Measurements from ENCODE around the gene LIMA1. TPM values are rescaled to one million over a fixed set of nuclear protein-coding genes. Genes with fewer than 3 reads are reported as not detected.

Gene LIMA1
- total and polyA plus RNA-seq, 9 of the 15 experiments (the other 6 are each of a cell fraction or from before 2014, with no cell fraction given), result 20.2 to 37.8 (median 27.3) TPM

GRCh38 chr12:50246873-50247612, 36.3 kb downstream of the LIMA1 start (continued):
- no peak for TF ChIP-seq POLR3A (IDR thresholded peaks at IDR 0.05; ENCODE audit: borderline replicate concordance, extremely low read depth, insufficient read depth, insufficient read length)
- TF ChIP-seq ZC3H11A (IDR thresholded peaks at IDR 0.05; ENCODE audit: low read depth, low read length), result no peak
- TF ChIP-seq PTBP1 (IDR thresholded peaks at IDR 0.05; ENCODE audit: low read depth, low read length), result no peak
- no peak for TF ChIP-seq PHB (CRISPR knock-in tag; IDR thresholded peaks at IDR 0.05)
- no peak for TF ChIP-seq RERE (CRISPR knock-in tag; IDR thresholded peaks at IDR 0.05; ENCODE audit: borderline replicate concordance)
- no peak for TF ChIP-seq ZNF79 (CRISPR knock-in tag; IDR thresholded peaks at IDR 0.05; ENCODE audit: low read depth)
- TF ChIP-seq MCM2 (IDR thresholded peaks at IDR 0.05; ENCODE audit: low read depth), result no peak
- no peak for TF ChIP-seq CC2D1A (IDR thresholded peaks at IDR 0.05)
- TF ChIP-seq E2F6 (IDR thresholded peaks at IDR 0.05; ENCODE audit: borderline replicate concordance in 1 of 2, extremely low read depth in 1 of 2, insufficient read depth in 1 of 2, insufficient read length in 1 of 2, low read depth in 1 of 2, low read length in 1 of 2, poor library complexity in 1 of 2, severe bottlenecking in 1 of 2), result peak in 1 of 2 experiments; percentile 70
- TF ChIP-seq TSHZ1 (CRISPR knock-in tag; IDR thresholded peaks at IDR 0.05), result no peak
- TF ChIP-seq NFE2 (IDR thresholded peaks at IDR 0.05; ENCODE audit: low read depth), result peak; percentile 90
- no peak for TF ChIP-seq LCOR (CRISPR knock-in tag; IDR thresholded peaks at IDR 0.05)
- peak; percentile 26; the same call in 1 of the 2 replicates for TF ChIP-seq FOXP4 (CRISPR knock-in tag; IDR thresholded peaks at IDR 0.05; ENCODE audit: borderline replicate concordance)
- no peak for TF ChIP-seq FOXJ3 (CRISPR knock-in tag; IDR thresholded peaks at IDR 0.05)
- no peak for TF ChIP-seq DNMT1 (IDR thresholded peaks at IDR 0.05)
